Pancreas (tissue), 10 donors: ENCODE results near the gene ANKS1A. TPM values are rescaled to one million over a fixed set of nuclear protein-coding genes. Genes with fewer than 3 reads are reported as not detected.

ENCODE experiments used
- ATAC-seq, 4 donors: fragments of 200-7000 bp; cut with Tn5 transposase; one replicate each; pipeline versions ENCODE4 v1.8.0 to v1.9.1; 2020; ENCODE audit warnings: mild to moderate bottlenecking in 4 of 4, moderate library complexity in 4 of 4
- DNase-seq, 6 donors: peaks; one replicate each; pipeline ENCODE4 v3.0.0-alpha.2; 2020
- FAIRE-seq: peaks from 2 replicates; lab custom pipeline; 2012; peaks lifted over from hg19 to GRCh38; lab: Jason Lieb, UNC
- H3K27ac ChIP-seq, 4 donors: fragments of 200-600 bp; sonication (generic); 1 replicate in 3 of 4; 2 replicates in 1 of 4; pipeline versions ENCODE4 v1.5.0 to v1.8.0; 2020
- H3K27me3 ChIP-seq, 4 donors: fragments of 200-600 bp; one replicate each; pipeline ENCODE4 v1.8.0; 2021
- H3K36me3 ChIP-seq, 3 donors: fragments of 200-600 bp; sonication (generic) in 1 of 3; one replicate each; pipeline versions ENCODE4 v1.5.0 to v1.8.0; 2020 to 2021
- H3K4me1 ChIP-seq, 3 donors: fragments of 200-600 bp; one replicate each; pipeline ENCODE4 v1.8.0; 2021
- H3K4me3 ChIP-seq, 4 donors: fragments of 200-600 bp; sonication (generic) in 2 of 4; one replicate each; pipeline versions ENCODE4 v1.5.0 to v1.8.0; 2020 to 2021
- H3K9me3 ChIP-seq, 4 donors: fragments of 200-600 bp; one replicate each; pipeline ENCODE4 v1.8.0; 2021
- CTCF ChIP-seq, 4 donors: fragments of 200-600 bp; sonication (generic) in 3 of 4; IDR thresholded peaks; one replicate each; pipeline versions ENCODE4 v1.5.0 to v1.8.0; 2021; ENCODE audit warnings: antibody characterized with exemption in 4 of 4
- WGBS, 2 donors: extraction: QIAGEN DNeasy Blood & Tissue Kit; methylation state at CpG; one replicate each; pipeline ENCODE4 v1.1.7; 2013; 5-methylcytosine and 5-hydroxymethylcytosine counted together
- intact Hi-C, 3 donors: fragments of 100-400 bp; cut with DNase I; formaldehyde crosslinking; loops; one replicate each; pipeline versions ENCODE4 v1.11.1 to v1.14.2; 2022
- polyA plus RNA-seq, 2 donors: library from polyadenylated mRNA; stranded (reverse); fragments of 200-250 nt; gene quantifications; one replicate each; pipeline ENCODE4 v1.2.3, GENCODE V29; 2013
- total RNA-seq, 6 donors: library from RNA; stranded (reverse); fragmentation: NEBNext Ultra II Directional in 4 of 6; extraction: Animal tissue kit (Norgen Biotek cat#: 25700) in 4 of 6; gene quantifications; one replicate each; pipeline versions ENCODE4 v1.2.1 to v1.2.4, GENCODE V29; 2021 to 2023
- donor health status: healthy with polysubstance abuse.
- donor health status: DM: no; HTN: no; CAD: no; lungs with moderate emphysema.
- donor health status: DM: no; HTN: no; CAD: no.
- donor health status: control.
- donor health status: control.
- donor health status: Bipolar disorder and iron deficiency.
- donor health status: DM: yes; HTN: yes; CAD: no.
- donor health status: DM: no; HTN: no; CAD: no.
- donor health status: DM: no; HTN: no; CAD: no.
- donor health status: DM: yes; HTN: yes; CAD: no.

ANKS1A gene
- total and polyA plus RNA-seq, 8 donors: 6.1 to 16.7 (median 8.0) TPM

GRCh38 chr6:35086636-35087360 lies 197.7 kb downstream of the ANKS1A start:
- Histone ChIP-seq H3K4me3 (no peak overlapping the region), H3K27me3 (no peaks in the 10 kb centered on the region), H3K4me1 (no peaks in the 10 kb centered on the region), H3K27ac (no peak overlapping the region), H3K36me3 (peaks cover 0 to 54% (median 18%) of the 10 kb centered on the region in 3 donors), H3K9me3 (no peaks in the 10 kb centered on the region)
- DNase-seq (peak in 3 of 6 donors; percentile 5 to 42 (median 42)), FAIRE-seq (no peak), ATAC-seq (no peak)
- TF ChIP-seq CTCF (IDR thresholded peaks at IDR 0.05): no peak
- 91% methylated on average over 10 to 12 of the region's 12 CpGs for WGBS, 2 donors
- intact Hi-C loops: no loop called here

GRCh38 chr6:35087361-35088280 lies 198.6 kb downstream of the ANKS1A start:
- H3K27ac ChIP-seq: no peak overlapping the region
- no peaks in the 10 kb centered on the region for H3K27me3 ChIP-seq
- 88 to 89% methylated on average over 22 of the region's 22 CpGs for WGBS, 2 donors
- peak in 3 of 6 donors; percentile 14 to 55 (median 45) for DNase-seq
- peaks cover 0 to 52% (median 18%) of the 10 kb centered on the region in 3 donors for H3K36me3 ChIP-seq
- no peak overlapping the region for H3K4me3 ChIP-seq
- peak in 1 of 4 donors; percentile 9 for ATAC-seq
- H3K9me3 ChIP-seq: no peaks in the 10 kb centered on the region
- no peak for FAIRE-seq
- TF ChIP-seq CTCF (IDR thresholded peaks at IDR 0.05): no peak
- no peaks in the 10 kb centered on the region for H3K4me1 ChIP-seq
- intact Hi-C loops: no loop called here

GRCh38 chr6:35088281-35089215 lies 199.5 kb downstream of the ANKS1A start:
- WGBS, 2 donors: 86 to 87% methylated on average over 22 to 24 of the region's 24 CpGs
- intact Hi-C loops: no loop called here
- TF ChIP-seq CTCF (IDR thresholded peaks at IDR 0.05): no peak
- Histone ChIP-seq H3K4me3 (no peak overlapping the region), H3K27ac (no peak overlapping the region), H3K27me3 (no peaks in the 10 kb centered on the region), H3K36me3 (peaks cover 0 to 42% (median 17%) of the 10 kb centered on the region in 3 donors), H3K4me1 (no peaks in the 10 kb centered on the region), H3K9me3 (no peaks in the 10 kb centered on the region)
- ATAC-seq (no peak), DNase-seq (peak in 3 of 6 donors; percentile 11 to 39 (median 21)), FAIRE-seq (no peak)

- DNase-seq (peak in 1 of 6 donors; percentile 52), ATAC-seq (no peak), FAIRE-seq (no peak)
- 96 to 97% methylated on average over 19 of the region's 19 CpGs for WGBS, 2 donors
- Histone ChIP-seq H3K9me3 (no peaks in the 10 kb centered on the region), H3K4me1 (no peaks in the 10 kb centered on the region), H3K27ac (no peak overlapping the region), H3K4me3 (no peak overlapping the region), H3K27me3 (no peaks in the 10 kb centered on the region), H3K36me3 (peaks cover 0 to 35% (median 10%) of the 10 kb centered on the region in 3 donors)
- intact Hi-C loops: no loop called here
- no peak for TF ChIP-seq CTCF (IDR thresholded peaks at IDR 0.05)
Measured at GRCh38 chr6:35089216-35089934, 200.3 kb downstream of the ANKS1A start.
